PC-9 (cell line): ENCODE results near the gene TMEM240. TPM values are rescaled to one million over a fixed set of nuclear protein-coding genes. Genes with fewer than 3 reads are reported as not detected.

Experiments
- BruUV-seq: library from RNA; stranded (reverse); fragments of 400-500 nt; replicated peaks from 2 replicates; lab custom pipeline; 2021; lab: Mats Ljungman, UMichigan
- CTCF ChIA-PET: fragments of 300-600 bp; sonication (Branson Sonifier 250); formaldehyde crosslinking; loops from one replicate; lab custom pipeline; 2022; ENCODE audit warnings: antibody characterized with exemption; lab: Charles Lee
- POLR2A ChIA-PET: fragments of 300-600 bp; sonication (Branson Sonifier 250); formaldehyde crosslinking; loops from one replicate; lab custom pipeline; 2022; ENCODE audit warnings: antibody characterized with exemption; ENCODE audit not compliant: unreplicated experiment; lab: Charles Lee
- DNase-seq, 2 experiments: peaks; one replicate each; pipeline versions ENCODE4 v3.0.0 to v3.0.0-alpha.2; 2015 to 2022; ENCODE audit warnings: mixed read lengths in 1 of 2
- H2AFZ ChIP-seq: fragments of 200-600 bp; sonication (generic); 2 replicates; pipeline ENCODE4 v1.8.1; 2017; ENCODE audit warnings: antibody characterized with exemption
- H3F3A ChIP-seq: fragments of 200-600 bp; sonication (generic); 2 replicates; pipeline ENCODE4 v1.8.1; 2017; ENCODE audit warnings: antibody characterized with exemption, mild to moderate bottlenecking, low read depth; ENCODE audit not compliant: insufficient read depth
- H3K27ac ChIP-seq: fragments of 200-600 bp; sonication (generic); 2 replicates; pipeline ENCODE4 v1.6.1; 2016; ENCODE audit warnings: mixed run types
- H3K27me3 ChIP-seq: fragments of 200-600 bp; sonication (generic); 2 replicates; pipeline ENCODE4 v1.6.1; 2016; ENCODE audit warnings: low read depth, mixed run types; ENCODE audit not compliant: insufficient read depth
- H3K36me3 ChIP-seq: fragments of 200-600 bp; sonication (generic); 2 replicates; pipeline ENCODE4 v1.6.1; 2016; ENCODE audit warnings: low read depth, mixed run types
- H3K4me1 ChIP-seq: fragments of 200-600 bp; sonication (generic); replicated peaks from 2 replicates; pipeline ENCODE4 v1.6.1; 2016; ENCODE audit warnings: mixed run types; ENCODE audit not compliant: insufficient read depth
- H3K4me2 ChIP-seq: fragments of 200-600 bp; sonication (generic); 2 replicates; pipeline ENCODE4 v1.6.1; 2017; ENCODE audit warnings: mixed run types
- H3K4me3 ChIP-seq: fragments of 200-600 bp; sonication (generic); 2 replicates; pipeline ENCODE4 v1.6.1; 2016; ENCODE audit warnings: mixed run types
- H3K79me2 ChIP-seq: fragments of 200-600 bp; sonication (generic); 2 replicates; pipeline ENCODE4 v1.6.1; 2017; ENCODE audit warnings: low read depth, mixed run types
- H3K9me2 ChIP-seq: fragments of 200-600 bp; sonication (generic); 2 replicates; pipeline ENCODE4 v1.8.1; 2017; ENCODE audit warnings: mild to moderate bottlenecking; ENCODE audit not compliant: insufficient read depth
- H3K9me3 ChIP-seq: fragments of 200-600 bp; sonication (generic); 2 replicates; pipeline ENCODE4 v1.8.1; 2016; ENCODE audit warnings: low read depth; ENCODE audit not compliant: insufficient read depth
- H4K20me1 ChIP-seq: fragments of 200-600 bp; sonication (generic); 2 replicates; pipeline ENCODE4 v1.8.1; 2017; ENCODE audit not compliant: insufficient read depth
- EZH2 ChIP-seq: fragments of 200-600 bp; sonication (generic); IDR thresholded peaks from 2 replicates; pipeline ENCODE4 v1.8.0; 2017; ENCODE audit warnings: antibody characterized with exemption, low read depth
- intact Hi-C: fragments of 100-400 bp; cut with micrococcal nuclease; formaldehyde crosslinking; loops from one replicate; pipeline ENCODE4 v1.10.0; 2022; ENCODE audit not compliant: unreplicated experiment
- total RNA-seq: library from RNA; stranded (reverse); gene quantifications from 2 replicates; pipeline ENCODE4 v1.2.3, GENCODE V29; 2021
- TF ChIP-seq, protein P1 (sequence below): fragments of 200-600 bp; sonication (generic); conservative IDR thresholded peaks from 2 replicates; pipeline ENCODE4 v1.6.1; 2017; ENCODE audit warnings: mixed run types, antibody characterized with exemption, mild to moderate bottlenecking, moderate library complexity

Gene TMEM240
- total RNA-seq, 1 experiment from 2014 or later: 8.3 TPM

DNA sequence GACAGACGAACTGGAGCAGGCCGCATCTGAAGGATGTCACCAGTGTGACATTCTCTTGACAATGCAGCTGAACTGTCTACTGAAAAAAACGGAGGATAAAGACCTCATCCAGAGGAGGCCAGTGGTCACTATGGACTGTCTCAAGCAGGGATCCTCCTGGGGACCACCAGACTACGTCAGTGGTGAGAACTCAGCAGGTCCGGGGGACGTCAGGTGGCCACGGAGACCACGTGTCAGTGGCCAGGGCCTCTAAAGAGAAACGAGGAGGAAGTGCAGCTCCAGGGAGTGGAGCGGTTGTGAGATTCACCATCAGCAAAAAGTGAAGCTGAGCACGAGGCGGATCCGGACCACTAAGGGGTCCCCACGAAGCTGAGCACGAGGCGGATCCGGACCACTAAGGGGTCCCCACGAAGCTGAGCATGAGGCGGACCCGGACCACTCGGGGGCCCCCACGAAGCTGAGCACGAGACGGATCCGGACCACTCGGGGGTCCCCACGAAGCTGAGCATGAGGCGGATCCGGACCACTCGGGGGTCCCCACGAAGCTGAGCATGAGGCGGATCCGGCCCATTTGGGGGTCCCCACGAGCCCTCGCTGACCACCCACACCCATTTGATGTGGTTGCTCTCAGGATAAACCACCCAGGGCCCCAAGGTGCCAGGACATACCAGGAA is 13.5 kb upstream of the TMEM240 start:
- H3K9me2 ChIP-seq: no peaks in the 10 kb centered on the region
- POLR2A ChIA-PET: no interaction called here
- H4K20me1 ChIP-seq: peaks cover 32% of the 10 kb centered on the region
- H2AFZ ChIP-seq: no peak overlapping the region
- H3K4me2 ChIP-seq: no peak overlapping the region
- intact Hi-C loops: no loop called here
- no peaks in the 10 kb centered on the region for H3K27me3 ChIP-seq
- H3K4me1 ChIP-seq: no peaks in the 10 kb centered on the region
- H3K9me3 ChIP-seq: no peaks in the 10 kb centered on the region
- CTCF ChIA-PET: no interaction called here
- peaks cover 18% of the 10 kb centered on the region; the same call in 1 of the 2 replicates for H3F3A ChIP-seq
- no peak overlapping the region for H3K4me3 ChIP-seq
- no peaks in the 10 kb centered on the region for H3K36me3 ChIP-seq
- no peak for DNase-seq
- no peak for TF ChIP-seq EZH2
- TF ChIP-seq, protein P1, sequence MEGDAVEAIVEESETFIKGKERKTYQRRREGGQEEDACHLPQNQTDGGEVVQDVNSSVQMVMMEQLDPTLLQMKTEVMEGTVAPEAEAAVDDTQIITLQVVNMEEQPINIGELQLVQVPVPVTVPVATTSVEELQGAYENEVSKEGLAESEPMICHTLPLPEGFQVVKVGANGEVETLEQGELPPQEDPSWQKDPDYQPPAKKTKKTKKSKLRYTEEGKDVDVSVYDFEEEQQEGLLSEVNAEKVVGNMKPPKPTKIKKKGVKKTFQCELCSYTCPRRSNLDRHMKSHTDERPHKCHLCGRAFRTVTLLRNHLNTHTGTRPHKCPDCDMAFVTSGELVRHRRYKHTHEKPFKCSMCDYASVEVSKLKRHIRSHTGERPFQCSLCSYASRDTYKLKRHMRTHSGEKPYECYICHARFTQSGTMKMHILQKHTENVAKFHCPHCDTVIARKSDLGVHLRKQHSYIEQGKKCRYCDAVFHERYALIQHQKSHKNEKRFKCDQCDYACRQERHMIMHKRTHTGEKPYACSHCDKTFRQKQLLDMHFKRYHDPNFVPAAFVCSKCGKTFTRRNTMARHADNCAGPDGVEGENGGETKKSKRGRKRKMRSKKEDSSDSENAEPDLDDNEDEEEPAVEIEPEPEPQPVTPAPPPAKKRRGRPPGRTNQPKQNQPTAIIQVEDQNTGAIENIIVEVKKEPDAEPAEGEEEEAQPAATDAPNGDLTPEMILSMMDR: no peak
- BruUV-seq: no TSS peak
- H3K27ac ChIP-seq: no peak overlapping the region
- H3K79me2 ChIP-seq: peaks cover 14% of the 10 kb centered on the region; the same call in 1 of the 2 replicates

DNA sequence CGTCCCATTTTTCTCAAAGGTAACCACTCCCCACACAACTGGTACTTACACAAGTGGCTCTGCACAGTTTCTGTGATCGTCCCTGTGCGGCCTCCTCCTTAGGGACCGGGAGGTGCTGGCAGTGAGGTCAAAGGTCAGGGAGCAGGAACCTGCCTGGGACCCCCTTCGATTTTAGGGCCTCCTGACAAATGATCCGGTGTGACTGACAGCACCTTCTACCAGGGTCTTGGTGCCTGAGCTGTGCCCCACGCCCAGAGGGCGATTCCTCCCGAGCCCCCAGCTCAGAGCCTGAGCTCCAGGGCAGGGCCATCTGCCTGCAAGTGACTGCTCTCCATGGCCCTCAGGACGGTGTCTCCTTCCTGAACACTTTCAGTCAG is 11.8 kb upstream of the TMEM240 start:
- TF ChIP-seq EZH2: no peak
- TF ChIP-seq, protein P1: no peak
- no peaks in the 10 kb centered on the region for H3K27me3 ChIP-seq
- H3K27ac ChIP-seq: no peak overlapping the region
- H3K9me2 ChIP-seq: no peaks in the 10 kb centered on the region
- H3K9me3 ChIP-seq: no peaks in the 10 kb centered on the region
- H4K20me1 ChIP-seq: peaks cover 48% of the 10 kb centered on the region
- H3K79me2 ChIP-seq: peaks cover 14% of the 10 kb centered on the region; the same call in 1 of the 2 replicates
- no peaks in the 10 kb centered on the region for H3K4me1 ChIP-seq
- POLR2A ChIA-PET: no interaction called here
- no TSS peak for BruUV-seq
- H3K4me3 ChIP-seq: no peak overlapping the region
- peaks cover 14% of the 10 kb centered on the region; the same call in 1 of the 2 replicates for H3F3A ChIP-seq
- intact Hi-C loops: no loop called here
- no peak overlapping the region for H2AFZ ChIP-seq
- H3K4me2 ChIP-seq: no peak overlapping the region
- CTCF ChIA-PET: no interaction called here
- no peaks in the 10 kb centered on the region for H3K36me3 ChIP-seq
- no peak for DNase-seq

DNA sequence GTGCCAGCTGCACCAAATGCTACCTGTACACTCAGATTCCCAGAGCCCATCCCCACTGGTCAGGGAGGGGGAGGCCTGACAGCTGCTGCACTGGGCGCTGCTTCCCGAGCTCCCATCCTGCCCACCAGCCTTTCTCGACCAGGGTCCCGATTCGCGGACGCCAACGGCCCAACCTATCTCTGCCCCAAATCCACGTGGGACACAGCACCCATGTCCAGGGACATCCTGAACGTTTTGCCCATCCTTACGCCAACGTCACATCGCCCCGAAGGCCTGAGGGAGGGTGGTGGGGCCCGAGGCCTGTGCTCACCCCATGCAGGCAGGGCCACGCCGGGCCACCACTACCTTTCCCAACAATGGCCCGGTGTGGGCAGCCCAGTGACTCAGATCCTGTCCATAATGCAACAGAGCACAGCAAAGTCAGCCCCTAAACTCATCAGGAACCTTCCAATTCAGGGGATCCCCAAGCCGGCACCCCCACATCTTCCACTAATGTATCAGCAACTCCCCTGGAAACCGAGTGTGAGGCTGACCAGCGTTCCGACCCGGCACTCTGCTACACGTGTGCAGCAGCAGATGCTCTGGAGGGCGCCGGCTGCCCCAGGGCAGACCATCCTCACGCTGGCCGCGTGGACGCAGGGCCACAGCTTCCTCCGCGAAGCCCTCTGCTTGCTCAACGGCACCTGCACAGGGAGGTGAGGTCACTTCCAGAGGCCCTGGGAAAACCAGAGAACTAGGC is 11.3 kb upstream of the TMEM240 start:
- no peak for DNase-seq
- no peaks in the 10 kb centered on the region for H3K36me3 ChIP-seq
- H3F3A ChIP-seq: peaks cover 14% of the 10 kb centered on the region; the same call in 1 of the 2 replicates
- no peak overlapping the region for H2AFZ ChIP-seq
- H3K9me2 ChIP-seq: no peaks in the 10 kb centered on the region
- peaks cover 14% of the 10 kb centered on the region; the same call in 1 of the 2 replicates for H3K79me2 ChIP-seq
- H4K20me1 ChIP-seq: peaks cover 48% of the 10 kb centered on the region
- H3K4me1 ChIP-seq: no peaks in the 10 kb centered on the region
- ChIA-PET POLR2A (interaction anchor here (0.7 kb wide), 1 partner anchor 204 kb away, joined by 3 read pairs; no protein-coding TSS in a partner anchor), CTCF (no interaction called here)
- H3K27me3 ChIP-seq: no peaks in the 10 kb centered on the region
- no peak overlapping the region for H3K4me2 ChIP-seq
- no peak overlapping the region for H3K4me3 ChIP-seq
- TF ChIP-seq, protein P1: no peak
- TF ChIP-seq EZH2: no peak
- BruUV-seq: no TSS peak
- H3K27ac ChIP-seq: no peak overlapping the region
- intact Hi-C loops: no loop called here
- H3K9me3 ChIP-seq: no peaks in the 10 kb centered on the region
